Measurements from ENCODE around the gene EIF1B.

EIF1B gene

GRCh38 chr3:40310705-40311104, 1.2 kb downstream of the EIF1B start:
- H3K27ac ChIP-seq (replicated peaks), result peak overlapping the region; percentile 90; the same call in 1 of the 2 replicates
- DNase-seq (ENCODE audit: low read depth in 1 of 2, low spot score in 1 of 2), result no peak
- TF ChIP-seq POLR2AphosphoS5 (IDR thresholded peaks at IDR 0.05; ENCODE audit: low read depth), result no peak
- TF ChIP-seq GABPA (IDR thresholded peaks at IDR 0.05; ENCODE audit: low read depth), result no peak
- TF ChIP-seq CTCF (IDR thresholded peaks at IDR 0.05; ENCODE audit: insufficient read depth, low read length), result no peak
- no peak for TF ChIP-seq REST (IDR thresholded peaks at IDR 0.05; ENCODE audit: insufficient replicate concordance, low read depth)
- no peak for TF ChIP-seq SPI1 (IDR thresholded peaks at IDR 0.05; ENCODE audit: borderline replicate concordance, low read depth)
- no peaks in the 10 kb centered on the region for H3K27me3 ChIP-seq (ENCODE audit: insufficient read depth, poor library complexity, severe bottlenecking)
- peak overlapping the region; percentile 85 for H3K4me3 ChIP-seq (replicated peaks; ENCODE audit: insufficient read depth, low read length)

DNA sequence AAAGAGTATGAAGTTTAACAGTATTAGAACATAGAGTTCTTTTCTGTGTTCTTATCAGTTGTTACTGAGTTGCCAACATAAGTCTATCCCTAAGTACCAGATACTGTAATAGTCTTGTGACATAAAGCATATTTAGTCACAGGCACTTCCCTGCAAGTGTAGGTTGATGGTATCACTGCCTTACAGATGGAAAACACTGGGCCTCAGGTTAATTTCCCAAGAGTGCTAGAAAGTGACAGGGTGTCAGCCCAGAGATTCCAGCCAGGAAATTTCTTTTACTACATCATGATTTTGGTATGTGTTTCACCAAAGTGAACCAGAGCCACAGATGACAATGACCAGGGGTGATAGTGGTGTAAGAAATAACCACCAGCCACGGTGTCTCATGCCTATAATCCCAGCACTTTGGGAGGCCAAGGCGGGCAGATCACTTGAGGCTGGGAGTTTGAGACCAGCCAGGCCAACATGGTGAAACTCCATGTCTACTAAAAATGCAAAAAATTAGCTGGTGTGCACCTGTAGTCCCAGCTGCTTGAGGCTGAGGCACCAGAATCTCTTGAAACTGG, 3.2 kb downstream of the EIF1B start:
- no peak for DNase-seq (ENCODE audit: low read depth in 1 of 2, low spot score in 1 of 2)
- Histone ChIP-seq H3K4me3 (replicated peaks; ENCODE audit: insufficient read depth, low read length) (no peak overlapping the region), H3K27me3 (ENCODE audit: insufficient read depth, poor library complexity, severe bottlenecking) (no peaks in the 10 kb centered on the region), H3K27ac (replicated peaks) (no peak overlapping the region)
- TF ChIP-seq REST (IDR thresholded peaks at IDR 0.05; ENCODE audit: insufficient replicate concordance, low read depth), result no peak
- TF ChIP-seq POLR2AphosphoS5 (IDR thresholded peaks at IDR 0.05; ENCODE audit: low read depth), result no peak
- TF ChIP-seq CTCF (IDR thresholded peaks at IDR 0.05; ENCODE audit: insufficient read depth, low read length), result no peak
- no peak for TF ChIP-seq SPI1 (IDR thresholded peaks at IDR 0.05; ENCODE audit: borderline replicate concordance, low read depth)
- TF ChIP-seq GABPA (IDR thresholded peaks at IDR 0.05; ENCODE audit: low read depth), result no peak

GRCh38 chr3:40313975-40314860, 4.7 kb downstream of the EIF1B start:
- H3K27me3 ChIP-seq (ENCODE audit: insufficient read depth, poor library complexity, severe bottlenecking), result no peaks in the 10 kb centered on the region
- H3K27ac ChIP-seq (replicated peaks), result no peak overlapping the region
- H3K4me3 ChIP-seq (replicated peaks; ENCODE audit: insufficient read depth, low read length), result no peak overlapping the region
- peak; percentile 27 to 32 for DNase-seq (ENCODE audit: low read depth in 1 of 2, low spot score in 1 of 2)
- TF ChIP-seq REST (IDR thresholded peaks at IDR 0.05; ENCODE audit: insufficient replicate concordance, low read depth) (no peak), SPI1 (IDR thresholded peaks at IDR 0.05; ENCODE audit: borderline replicate concordance, low read depth) (no peak), CTCF (IDR thresholded peaks at IDR 0.05; ENCODE audit: insufficient read depth, low read length) (no peak), POLR2AphosphoS5 (IDR thresholded peaks at IDR 0.05; ENCODE audit: low read depth) (no peak), GABPA (IDR thresholded peaks at IDR 0.05; ENCODE audit: low read depth) (no peak)

All from HL-60 (cell line).